ENCODE results near the gene COMT.

DNA sequence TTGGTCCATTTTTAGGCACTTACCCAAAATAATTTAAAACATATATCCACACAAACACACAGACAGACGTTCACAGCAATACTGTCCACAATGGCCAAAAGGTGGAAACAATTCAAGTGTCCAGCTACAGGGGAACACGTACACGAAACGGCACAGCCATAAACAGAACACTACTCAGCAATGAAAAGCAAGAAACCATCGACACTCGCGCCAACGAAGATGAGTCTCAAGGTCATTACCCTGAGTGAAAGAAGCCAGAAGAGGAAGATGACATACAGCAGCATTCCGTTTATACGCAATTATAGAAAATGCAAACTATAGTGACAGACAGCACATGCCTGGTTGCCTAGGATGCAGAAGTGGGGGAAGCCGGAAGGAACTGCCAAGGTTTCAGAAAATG, 13.4 kb upstream of the COMT start:
- TF ChIP-seq, protein P1, sequence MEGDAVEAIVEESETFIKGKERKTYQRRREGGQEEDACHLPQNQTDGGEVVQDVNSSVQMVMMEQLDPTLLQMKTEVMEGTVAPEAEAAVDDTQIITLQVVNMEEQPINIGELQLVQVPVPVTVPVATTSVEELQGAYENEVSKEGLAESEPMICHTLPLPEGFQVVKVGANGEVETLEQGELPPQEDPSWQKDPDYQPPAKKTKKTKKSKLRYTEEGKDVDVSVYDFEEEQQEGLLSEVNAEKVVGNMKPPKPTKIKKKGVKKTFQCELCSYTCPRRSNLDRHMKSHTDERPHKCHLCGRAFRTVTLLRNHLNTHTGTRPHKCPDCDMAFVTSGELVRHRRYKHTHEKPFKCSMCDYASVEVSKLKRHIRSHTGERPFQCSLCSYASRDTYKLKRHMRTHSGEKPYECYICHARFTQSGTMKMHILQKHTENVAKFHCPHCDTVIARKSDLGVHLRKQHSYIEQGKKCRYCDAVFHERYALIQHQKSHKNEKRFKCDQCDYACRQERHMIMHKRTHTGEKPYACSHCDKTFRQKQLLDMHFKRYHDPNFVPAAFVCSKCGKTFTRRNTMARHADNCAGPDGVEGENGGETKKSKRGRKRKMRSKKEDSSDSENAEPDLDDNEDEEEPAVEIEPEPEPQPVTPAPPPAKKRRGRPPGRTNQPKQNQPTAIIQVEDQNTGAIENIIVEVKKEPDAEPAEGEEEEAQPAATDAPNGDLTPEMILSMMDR (IDR thresholded peaks at IDR 0.05) = no peak
- no peak for TF ChIP-seq POLR2AphosphoS5 (IDR thresholded peaks at IDR 0.05; ENCODE audit: low read depth, low read length)
- TF ChIP-seq, protein P2, sequence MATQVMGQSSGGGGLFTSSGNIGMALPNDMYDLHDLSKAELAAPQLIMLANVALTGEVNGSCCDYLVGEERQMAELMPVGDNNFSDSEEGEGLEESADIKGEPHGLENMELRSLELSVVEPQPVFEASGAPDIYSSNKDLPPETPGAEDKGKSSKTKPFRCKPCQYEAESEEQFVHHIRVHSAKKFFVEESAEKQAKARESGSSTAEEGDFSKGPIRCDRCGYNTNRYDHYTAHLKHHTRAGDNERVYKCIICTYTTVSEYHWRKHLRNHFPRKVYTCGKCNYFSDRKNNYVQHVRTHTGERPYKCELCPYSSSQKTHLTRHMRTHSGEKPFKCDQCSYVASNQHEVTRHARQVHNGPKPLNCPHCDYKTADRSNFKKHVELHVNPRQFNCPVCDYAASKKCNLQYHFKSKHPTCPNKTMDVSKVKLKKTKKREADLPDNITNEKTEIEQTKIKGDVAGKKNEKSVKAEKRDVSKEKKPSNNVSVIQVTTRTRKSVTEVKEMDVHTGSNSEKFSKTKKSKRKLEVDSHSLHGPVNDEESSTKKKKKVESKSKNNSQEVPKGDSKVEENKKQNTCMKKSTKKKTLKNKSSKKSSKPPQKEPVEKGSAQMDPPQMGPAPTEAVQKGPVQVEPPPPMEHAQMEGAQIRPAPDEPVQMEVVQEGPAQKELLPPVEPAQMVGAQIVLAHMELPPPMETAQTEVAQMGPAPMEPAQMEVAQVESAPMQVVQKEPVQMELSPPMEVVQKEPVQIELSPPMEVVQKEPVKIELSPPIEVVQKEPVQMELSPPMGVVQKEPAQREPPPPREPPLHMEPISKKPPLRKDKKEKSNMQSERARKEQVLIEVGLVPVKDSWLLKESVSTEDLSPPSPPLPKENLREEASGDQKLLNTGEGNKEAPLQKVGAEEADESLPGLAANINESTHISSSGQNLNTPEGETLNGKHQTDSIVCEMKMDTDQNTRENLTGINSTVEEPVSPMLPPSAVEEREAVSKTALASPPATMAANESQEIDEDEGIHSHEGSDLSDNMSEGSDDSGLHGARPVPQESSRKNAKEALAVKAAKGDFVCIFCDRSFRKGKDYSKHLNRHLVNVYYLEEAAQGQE (IDR thresholded peaks at IDR 0.05; ENCODE audit: insufficient read depth in 1 of 2, low read depth in 2 of 2, low read length in 1 of 2) = no peak

Data from Panc1 (cell line).